ENCODE data around the gene PAK5. TPM values are rescaled to one million over a fixed set of nuclear protein-coding genes. Genes with fewer than 3 reads are reported as not detected.

The PAK5 gene
- total and polyA plus RNA-seq, 2 of the 13 experiments (the other 11 are each of a cell fraction or from before 2014, with no cell fraction given) = not detected

- FAIRE-seq = no peak
- Histone ChIP-seq H3K27ac (ENCODE audit: extremely low read length, insufficient read depth, low read length) (no peak overlapping the region), H3K79me2 (ENCODE audit: insufficient read depth, low read length) (no peaks in the 10 kb centered on the region), H3K4me2 (ENCODE audit: low read depth, low read length) (no peak overlapping the region), H3K9ac (ENCODE audit: insufficient read depth, low read depth, low read length) (no peak overlapping the region), H2AFZ (ENCODE audit: low read length) (no peak overlapping the region), H3K27me3 (ENCODE audit: control insufficient read depth in 1 of 2, insufficient read depth in 2 of 2, low read length in 2 of 2) (no peaks in the 10 kb centered on the region), H3K9me3 (ENCODE audit: low read length) (no peaks in the 10 kb centered on the region), H3K36me3 (replicated peaks in 1 of 2; ENCODE audit: control insufficient read depth in 1 of 2, insufficient read depth in 2 of 2, low read length in 2 of 2) (no peaks in the 10 kb centered on the region), H3K4me3 (replicated peaks in 1 of 3; ENCODE audit: insufficient read depth in 1 of 3, low read depth in 2 of 3, low read length in 3 of 3) (no peak overlapping the region), H3K4me1 (ENCODE audit: insufficient read depth, low read length) (no peaks in the 10 kb centered on the region), H4K20me1 (ENCODE audit: insufficient read depth, low read length) (no peaks in the 10 kb centered on the region)
- BruUV-seq (replicated peaks) = no TSS peak
- POLR2A ChIA-PET = no interaction called here
- intact Hi-C loops (cut with micrococcal nuclease; ENCODE audit: unreplicated experiment) = no loop called here
- CTCF ChIA-PET (ENCODE audit: low intra/inter-chr PET ratio, low total read pairs) = no interaction called here
- ATAC-seq = no peak
- 5% methylated on average over 1 of the region's 1 CpG for WGBS (ENCODE audit: low lambda C conversion rate)
- in situ Hi-C loops (cut with HindIII; ENCODE audit: extremely low pct_ligation_motif_present, low pct_unique_long_range_greater_than_20kb) = no loop called here
- DNase-seq (ENCODE audit: low spot score) = no peak
- TF ChIP-seq, protein P1, sequence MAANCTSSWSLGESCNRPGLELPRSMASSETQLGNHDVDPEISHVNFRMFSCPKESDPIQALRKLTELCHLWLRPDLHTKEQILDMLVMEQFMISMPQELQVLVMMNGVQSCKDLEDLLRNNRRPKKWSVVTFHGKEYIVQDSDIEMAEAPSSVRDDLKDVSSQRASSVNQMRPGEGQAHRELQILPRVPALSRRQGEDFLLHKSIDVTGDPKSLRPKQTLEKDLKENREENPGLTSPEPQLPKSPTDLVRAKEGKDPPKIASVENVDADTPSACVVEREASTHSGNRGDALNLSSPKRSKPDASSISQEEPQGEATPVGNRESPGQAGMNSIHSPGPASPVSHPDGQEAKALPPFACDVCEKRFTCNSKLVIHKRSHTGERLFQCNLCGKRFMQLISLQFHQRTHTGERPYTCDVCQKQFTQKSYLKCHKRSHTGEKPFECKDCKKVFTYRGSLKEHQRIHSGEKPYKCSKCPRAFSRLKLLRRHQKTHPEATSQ (CRISPR knock-in tag; IDR thresholded peaks at IDR 0.05; ENCODE audit: borderline replicate concordance) = no peak
- TF ChIP-seq GPBP1L1 (CRISPR knock-in tag; IDR thresholded peaks at IDR 0.05) = no peak
- no peak for TF ChIP-seq ZBTB21 (CRISPR knock-in tag; IDR thresholded peaks at IDR 0.05)
- TF ChIP-seq, protein P2, sequence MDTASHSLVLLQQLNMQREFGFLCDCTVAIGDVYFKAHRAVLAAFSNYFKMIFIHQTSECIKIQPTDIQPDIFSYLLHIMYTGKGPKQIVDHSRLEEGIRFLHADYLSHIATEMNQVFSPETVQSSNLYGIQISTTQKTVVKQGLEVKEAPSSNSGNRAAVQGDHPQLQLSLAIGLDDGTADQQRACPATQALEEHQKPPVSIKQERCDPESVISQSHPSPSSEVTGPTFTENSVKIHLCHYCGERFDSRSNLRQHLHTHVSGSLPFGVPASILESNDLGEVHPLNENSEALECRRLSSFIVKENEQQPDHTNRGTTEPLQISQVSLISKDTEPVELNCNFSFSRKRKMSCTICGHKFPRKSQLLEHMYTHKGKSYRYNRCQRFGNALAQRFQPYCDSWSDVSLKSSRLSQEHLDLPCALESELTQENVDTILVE (CRISPR knock-in tag; IDR thresholded peaks at IDR 0.05) = no peak
- no peak for TF ChIP-seq ZNF17 (CRISPR knock-in tag; IDR thresholded peaks at IDR 0.05)
- no peak for TF ChIP-seq KAT8 (CRISPR knock-in tag; IDR thresholded peaks at IDR 0.05)
- TF ChIP-seq, protein P3, sequence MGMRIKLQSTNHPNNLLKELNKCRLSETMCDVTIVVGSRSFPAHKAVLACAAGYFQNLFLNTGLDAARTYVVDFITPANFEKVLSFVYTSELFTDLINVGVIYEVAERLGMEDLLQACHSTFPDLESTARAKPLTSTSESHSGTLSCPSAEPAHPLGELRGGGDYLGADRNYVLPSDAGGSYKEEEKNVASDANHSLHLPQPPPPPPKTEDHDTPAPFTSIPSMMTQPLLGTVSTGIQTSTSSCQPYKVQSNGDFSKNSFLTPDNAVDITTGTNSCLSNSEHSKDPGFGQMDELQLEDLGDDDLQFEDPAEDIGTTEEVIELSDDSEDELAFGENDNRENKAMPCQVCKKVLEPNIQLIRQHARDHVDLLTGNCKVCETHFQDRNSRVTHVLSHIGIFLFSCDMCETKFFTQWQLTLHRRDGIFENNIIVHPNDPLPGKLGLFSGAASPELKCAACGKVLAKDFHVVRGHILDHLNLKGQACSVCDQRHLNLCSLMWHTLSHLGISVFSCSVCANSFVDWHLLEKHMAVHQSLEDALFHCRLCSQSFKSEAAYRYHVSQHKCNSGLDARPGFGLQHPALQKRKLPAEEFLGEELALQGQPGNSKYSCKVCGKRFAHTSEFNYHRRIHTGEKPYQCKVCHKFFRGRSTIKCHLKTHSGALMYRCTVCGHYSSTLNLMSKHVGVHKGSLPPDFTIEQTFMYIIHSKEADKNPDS (CRISPR knock-in tag; IDR thresholded peaks at IDR 0.05) = no peak
- no peak for TF ChIP-seq PATZ1 (CRISPR knock-in tag; IDR thresholded peaks at IDR 0.05)
- no peak for TF ChIP-seq ZZZ3 (CRISPR knock-in tag; IDR thresholded peaks at IDR 0.05; ENCODE audit: borderline replicate concordance)
- TF ChIP-seq ZNF263 (CRISPR knock-in tag; IDR thresholded peaks at IDR 0.05) = no peak
- TF ChIP-seq, protein P4, sequence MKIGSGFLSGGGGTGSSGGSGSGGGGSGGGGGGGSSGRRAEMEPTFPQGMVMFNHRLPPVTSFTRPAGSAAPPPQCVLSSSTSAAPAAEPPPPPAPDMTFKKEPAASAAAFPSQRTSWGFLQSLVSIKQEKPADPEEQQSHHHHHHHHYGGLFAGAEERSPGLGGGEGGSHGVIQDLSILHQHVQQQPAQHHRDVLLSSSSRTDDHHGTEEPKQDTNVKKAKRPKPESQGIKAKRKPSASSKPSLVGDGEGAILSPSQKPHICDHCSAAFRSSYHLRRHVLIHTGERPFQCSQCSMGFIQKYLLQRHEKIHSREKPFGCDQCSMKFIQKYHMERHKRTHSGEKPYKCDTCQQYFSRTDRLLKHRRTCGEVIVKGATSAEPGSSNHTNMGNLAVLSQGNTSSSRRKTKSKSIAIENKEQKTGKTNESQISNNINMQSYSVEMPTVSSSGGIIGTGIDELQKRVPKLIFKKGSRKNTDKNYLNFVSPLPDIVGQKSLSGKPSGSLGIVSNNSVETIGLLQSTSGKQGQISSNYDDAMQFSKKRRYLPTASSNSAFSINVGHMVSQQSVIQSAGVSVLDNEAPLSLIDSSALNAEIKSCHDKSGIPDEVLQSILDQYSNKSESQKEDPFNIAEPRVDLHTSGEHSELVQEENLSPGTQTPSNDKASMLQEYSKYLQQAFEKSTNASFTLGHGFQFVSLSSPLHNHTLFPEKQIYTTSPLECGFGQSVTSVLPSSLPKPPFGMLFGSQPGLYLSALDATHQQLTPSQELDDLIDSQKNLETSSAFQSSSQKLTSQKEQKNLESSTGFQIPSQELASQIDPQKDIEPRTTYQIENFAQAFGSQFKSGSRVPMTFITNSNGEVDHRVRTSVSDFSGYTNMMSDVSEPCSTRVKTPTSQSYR (CRISPR knock-in tag; IDR thresholded peaks at IDR 0.05; ENCODE audit: borderline replicate concordance) = no peak
- no peak for TF ChIP-seq RARA (CRISPR knock-in tag; IDR thresholded peaks at IDR 0.05)
- TF ChIP-seq ZNF549 (CRISPR knock-in tag; IDR thresholded peaks at IDR 0.05) = no peak
- TF ChIP-seq HMG20A (CRISPR knock-in tag; IDR thresholded peaks at IDR 0.05; ENCODE audit: borderline replicate concordance) = no peak
- no peak for TF ChIP-seq SALL1 (CRISPR knock-in tag; IDR thresholded peaks at IDR 0.05)
Measured at GRCh38 chr20:9808166-9808565, 30.7 kb downstream of the PAK5 start.
